ENCODE measurements around the gene GCLC.

DNA sequence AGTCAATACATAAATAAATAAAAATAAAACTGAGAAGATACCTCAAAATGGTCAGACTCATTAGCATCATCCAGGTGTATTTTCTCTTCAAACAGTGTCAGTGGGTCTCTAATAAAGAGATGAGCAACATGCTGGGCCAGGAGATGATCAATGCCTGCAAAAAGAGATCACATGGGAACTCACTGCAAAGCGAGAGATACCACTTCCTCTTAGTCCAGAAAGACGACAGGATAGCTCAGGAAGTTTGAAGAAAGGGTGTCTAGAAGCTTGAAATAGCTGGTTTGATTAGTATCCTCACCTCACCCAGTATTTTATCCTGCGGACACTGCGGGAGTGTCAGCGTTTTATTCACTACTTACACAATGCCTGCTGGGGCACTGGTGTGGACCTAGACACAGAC is 38.0 kb downstream of the GCLC start:
- TF ChIP-seq, protein P1, sequence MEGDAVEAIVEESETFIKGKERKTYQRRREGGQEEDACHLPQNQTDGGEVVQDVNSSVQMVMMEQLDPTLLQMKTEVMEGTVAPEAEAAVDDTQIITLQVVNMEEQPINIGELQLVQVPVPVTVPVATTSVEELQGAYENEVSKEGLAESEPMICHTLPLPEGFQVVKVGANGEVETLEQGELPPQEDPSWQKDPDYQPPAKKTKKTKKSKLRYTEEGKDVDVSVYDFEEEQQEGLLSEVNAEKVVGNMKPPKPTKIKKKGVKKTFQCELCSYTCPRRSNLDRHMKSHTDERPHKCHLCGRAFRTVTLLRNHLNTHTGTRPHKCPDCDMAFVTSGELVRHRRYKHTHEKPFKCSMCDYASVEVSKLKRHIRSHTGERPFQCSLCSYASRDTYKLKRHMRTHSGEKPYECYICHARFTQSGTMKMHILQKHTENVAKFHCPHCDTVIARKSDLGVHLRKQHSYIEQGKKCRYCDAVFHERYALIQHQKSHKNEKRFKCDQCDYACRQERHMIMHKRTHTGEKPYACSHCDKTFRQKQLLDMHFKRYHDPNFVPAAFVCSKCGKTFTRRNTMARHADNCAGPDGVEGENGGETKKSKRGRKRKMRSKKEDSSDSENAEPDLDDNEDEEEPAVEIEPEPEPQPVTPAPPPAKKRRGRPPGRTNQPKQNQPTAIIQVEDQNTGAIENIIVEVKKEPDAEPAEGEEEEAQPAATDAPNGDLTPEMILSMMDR (conservative IDR thresholded peaks at IDR 0.05; ENCODE audit: low read depth in 2 of 2): no peak
- TF ChIP-seq ZNF331 (CRISPR knock-in tag; IDR thresholded peaks at IDR 0.05; ENCODE audit: low read depth): no peak
